IMR-90 (cell line): ENCODE results near the gene SPATA2L.

ENCODE experiments used
- BHLHE40 ChIP-seq: fragments of 150-350 bp; IDR thresholded peaks from 2 replicates; pipeline ENCODE4 v1.6.1; 2016; ENCODE audit warnings: mild to moderate bottlenecking, low read depth, low read length
- CEBPB ChIP-seq: IDR thresholded peaks from 2 replicates; pipeline ENCODE4 v1.6.1; 2012; ENCODE audit warnings: low read depth, low read length, improper control_type of control experiment
- CHD1 ChIP-seq: IDR thresholded peaks from 2 replicates; pipeline ENCODE4 v1.6.1; 2012; ENCODE audit warnings: low read depth, low read length, improper control_type of control experiment
- MAFK ChIP-seq: IDR thresholded peaks from 2 replicates; pipeline ENCODE4 v1.6.1; 2012; ENCODE audit warnings: low read depth, low read length, improper control_type of control experiment
- MAZ ChIP-seq: IDR thresholded peaks from 2 replicates; pipeline ENCODE4 v1.6.1; 2012; ENCODE audit warnings: low read depth, mild to moderate bottlenecking, low read length, improper control_type of control experiment, moderate library complexity, borderline replicate concordance
- MXI1 ChIP-seq: IDR thresholded peaks from 2 replicates; pipeline ENCODE4 v1.6.1; 2012; ENCODE audit warnings: low read depth, mild to moderate bottlenecking, low read length, moderate library complexity, borderline replicate concordance
- NFE2L2 ChIP-seq: fragments of 150-350 bp; IDR thresholded peaks from 2 replicates; pipeline ENCODE4 v1.6.1; 2016; ENCODE audit warnings: low read depth, mild to moderate bottlenecking, low read length
- POLR2A ChIP-seq: IDR thresholded peaks from 2 replicates; pipeline ENCODE4 v1.6.1; 2012; ENCODE audit warnings: mild to moderate bottlenecking, low read depth, low read length
- RAD21 ChIP-seq: IDR thresholded peaks from 2 replicates; pipeline ENCODE4 v1.6.1; 2012; ENCODE audit warnings: low read length, improper control_type of control experiment
- RCOR1 ChIP-seq: IDR thresholded peaks from 2 replicates; pipeline ENCODE4 v1.6.1; 2012; ENCODE audit warnings: mild to moderate bottlenecking, low read length, improper control_type of control experiment; ENCODE audit not compliant: insufficient replicate concordance
- RFX5 ChIP-seq: IDR thresholded peaks from 2 replicates; pipeline ENCODE4 v1.8.0; 2012; ENCODE audit warnings: low read depth, mild to moderate bottlenecking, low read length, moderate library complexity
- TF ChIP-seq, protein P1 (sequence below): conservative IDR thresholded peaks from 2 replicates; pipeline ENCODE4 v1.5.1; 2012; ENCODE audit warnings: mild to moderate bottlenecking, low read depth, low read length, improper control_type of control experiment
- TF ChIP-seq, protein P2 (sequence below): fragments of 150-350 bp; IDR thresholded peaks from 2 replicates; pipeline ENCODE4 v1.6.1; 2017; ENCODE audit warnings: mild to moderate bottlenecking, antibody characterized with exemption, low read length, low read depth
- TF ChIP-seq, protein P3 (sequence below): fragments of 150-350 bp; IDR thresholded peaks from 2 replicates; pipeline ENCODE4 v1.6.1; 2016; ENCODE audit warnings: low read depth, mild to moderate bottlenecking, low read length, moderate library complexity, borderline replicate concordance

DNA sequence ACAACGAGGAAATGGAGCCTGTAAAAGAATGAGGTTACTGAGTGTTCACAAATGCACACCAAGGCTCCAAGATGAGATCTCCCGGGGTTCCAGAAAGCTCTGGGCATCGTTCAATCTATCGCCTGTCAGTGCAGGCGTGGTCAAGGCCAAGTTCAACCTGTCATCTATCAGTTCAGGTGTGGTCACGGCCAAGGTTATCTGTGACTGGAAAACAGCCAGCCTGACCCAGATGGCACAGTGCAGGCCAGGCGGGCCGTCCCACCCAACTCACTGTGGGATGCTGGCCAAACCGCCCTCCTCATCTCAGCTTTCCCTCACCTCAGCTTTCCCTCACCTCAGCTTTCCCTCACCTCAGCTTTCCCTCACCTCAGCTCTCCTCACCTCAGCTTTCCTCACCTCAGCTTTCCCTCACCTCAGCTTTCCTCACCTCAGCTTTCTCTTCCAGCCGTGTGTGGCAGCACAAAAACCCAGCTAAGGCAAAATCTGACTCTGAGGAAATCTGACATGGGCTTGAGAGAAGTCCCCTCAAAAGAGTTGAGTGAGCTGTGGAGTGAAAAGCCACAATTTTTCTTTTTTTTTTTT lies 46.4 kb downstream of the SPATA2L start:
- no peak for TF ChIP-seq CEBPB
- no peak for TF ChIP-seq BHLHE40
- TF ChIP-seq, protein P1, sequence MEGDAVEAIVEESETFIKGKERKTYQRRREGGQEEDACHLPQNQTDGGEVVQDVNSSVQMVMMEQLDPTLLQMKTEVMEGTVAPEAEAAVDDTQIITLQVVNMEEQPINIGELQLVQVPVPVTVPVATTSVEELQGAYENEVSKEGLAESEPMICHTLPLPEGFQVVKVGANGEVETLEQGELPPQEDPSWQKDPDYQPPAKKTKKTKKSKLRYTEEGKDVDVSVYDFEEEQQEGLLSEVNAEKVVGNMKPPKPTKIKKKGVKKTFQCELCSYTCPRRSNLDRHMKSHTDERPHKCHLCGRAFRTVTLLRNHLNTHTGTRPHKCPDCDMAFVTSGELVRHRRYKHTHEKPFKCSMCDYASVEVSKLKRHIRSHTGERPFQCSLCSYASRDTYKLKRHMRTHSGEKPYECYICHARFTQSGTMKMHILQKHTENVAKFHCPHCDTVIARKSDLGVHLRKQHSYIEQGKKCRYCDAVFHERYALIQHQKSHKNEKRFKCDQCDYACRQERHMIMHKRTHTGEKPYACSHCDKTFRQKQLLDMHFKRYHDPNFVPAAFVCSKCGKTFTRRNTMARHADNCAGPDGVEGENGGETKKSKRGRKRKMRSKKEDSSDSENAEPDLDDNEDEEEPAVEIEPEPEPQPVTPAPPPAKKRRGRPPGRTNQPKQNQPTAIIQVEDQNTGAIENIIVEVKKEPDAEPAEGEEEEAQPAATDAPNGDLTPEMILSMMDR: no peak
- no peak for TF ChIP-seq POLR2A
- no peak for TF ChIP-seq MXI1
- TF ChIP-seq, protein P2, sequence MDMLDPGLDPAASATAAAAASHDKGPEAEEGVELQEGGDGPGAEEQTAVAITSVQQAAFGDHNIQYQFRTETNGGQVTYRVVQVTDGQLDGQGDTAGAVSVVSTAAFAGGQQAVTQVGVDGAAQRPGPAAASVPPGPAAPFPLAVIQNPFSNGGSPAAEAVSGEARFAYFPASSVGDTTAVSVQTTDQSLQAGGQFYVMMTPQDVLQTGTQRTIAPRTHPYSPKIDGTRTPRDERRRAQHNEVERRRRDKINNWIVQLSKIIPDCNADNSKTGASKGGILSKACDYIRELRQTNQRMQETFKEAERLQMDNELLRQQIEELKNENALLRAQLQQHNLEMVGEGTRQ: no peak
- TF ChIP-seq MAZ: no peak
- TF ChIP-seq RFX5: no peak
- no peak for TF ChIP-seq RAD21
- no peak for TF ChIP-seq CHD1
- no peak for TF ChIP-seq RCOR1
- TF ChIP-seq, protein P3, sequence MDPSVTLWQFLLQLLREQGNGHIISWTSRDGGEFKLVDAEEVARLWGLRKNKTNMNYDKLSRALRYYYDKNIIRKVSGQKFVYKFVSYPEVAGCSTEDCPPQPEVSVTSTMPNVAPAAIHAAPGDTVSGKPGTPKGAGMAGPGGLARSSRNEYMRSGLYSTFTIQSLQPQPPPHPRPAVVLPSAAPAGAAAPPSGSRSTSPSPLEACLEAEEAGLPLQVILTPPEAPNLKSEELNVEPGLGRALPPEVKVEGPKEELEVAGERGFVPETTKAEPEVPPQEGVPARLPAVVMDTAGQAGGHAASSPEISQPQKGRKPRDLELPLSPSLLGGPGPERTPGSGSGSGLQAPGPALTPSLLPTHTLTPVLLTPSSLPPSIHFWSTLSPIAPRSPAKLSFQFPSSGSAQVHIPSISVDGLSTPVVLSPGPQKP: no peak
- no peak for TF ChIP-seq MAFK
- TF ChIP-seq NFE2L2: no peak
